T-helper 2 cell treated with Interferon-gamma antibody and Interleukin-4, amounts not matched to agents 5 μg/mL and 100 μg/mL, for 36 hours (primary cell): ENCODE data around the gene KAZN.

Source experiments
- DNase-seq: peaks from one replicate; pipeline ENCODE4 v3.0.0; 2021; ENCODE audit warnings: low spot score
- H3K27ac Mint-ChIP-seq: one replicate; pipeline ENCODE4 v1.8.0; 2021; ENCODE audit warnings: mild to moderate bottlenecking, mixed read lengths
- H3K27me3 Mint-ChIP-seq: one replicate; pipeline ENCODE4 v1.8.0; 2021; ENCODE audit warnings: low read depth, mixed read lengths
- H3K36me3 Mint-ChIP-seq: one replicate; pipeline ENCODE4 v1.8.0; 2021; ENCODE audit warnings: low read depth, mixed read lengths
- H3K4me1 Mint-ChIP-seq: one replicate; pipeline ENCODE4 v1.8.0; 2021; ENCODE audit warnings: low read depth, mixed read lengths
- H3K4me3 Mint-ChIP-seq: one replicate; pipeline ENCODE4 v1.8.0; 2022; ENCODE audit warnings: mild to moderate bottlenecking, moderate library complexity, mixed read lengths
- H3K9me3 Mint-ChIP-seq: one replicate; pipeline ENCODE4 v1.8.0; 2021; ENCODE audit warnings: mixed read lengths

The KAZN gene

DNA sequence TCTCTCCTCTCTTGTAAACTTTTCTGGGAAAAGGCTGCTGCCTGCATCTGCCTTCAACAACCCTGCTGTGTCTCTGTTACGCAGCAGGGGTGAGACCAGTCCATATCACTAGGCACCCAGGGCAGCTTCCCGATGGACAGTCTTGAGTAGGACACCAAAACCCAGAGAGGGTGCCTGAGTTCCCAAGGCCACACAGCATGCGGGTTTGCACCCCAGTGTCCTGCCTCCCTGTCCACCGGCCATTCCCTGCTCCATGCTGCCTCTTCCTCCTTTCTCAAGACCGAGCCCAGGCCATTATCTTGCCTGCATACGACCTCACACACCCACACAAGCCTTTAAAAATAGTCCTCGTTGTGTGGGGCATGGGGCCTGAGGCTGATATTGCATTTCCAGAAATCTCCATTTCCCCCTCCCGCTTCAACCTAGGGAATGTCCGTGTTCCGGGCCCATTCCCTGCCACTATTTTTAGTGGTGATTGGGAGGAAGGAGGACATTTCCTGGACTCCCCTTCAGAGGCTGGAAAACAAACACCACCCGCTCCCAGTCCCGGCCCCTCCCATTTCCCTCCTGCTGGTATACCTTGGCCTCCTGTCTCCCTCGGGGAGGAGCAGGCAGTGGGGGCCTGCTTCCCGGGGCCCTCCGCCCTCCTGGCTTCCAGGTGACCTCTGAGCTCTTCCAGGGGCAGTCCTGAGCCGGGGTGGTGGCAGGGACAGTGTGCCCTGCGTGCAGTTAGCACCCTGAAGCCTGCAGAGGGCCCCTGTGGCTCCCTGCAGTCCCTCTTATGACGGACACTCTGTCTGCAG is 422.7 kb downstream of the KAZN start:
- H3K4me1 Mint-ChIP-seq: no peaks in the 10 kb centered on the region
- no peaks in the 10 kb centered on the region for H3K36me3 Mint-ChIP-seq
- H3K4me3 Mint-ChIP-seq: no peak overlapping the region
- no peaks in the 10 kb centered on the region for H3K27me3 Mint-ChIP-seq
- DNase-seq: no peak
- H3K27ac Mint-ChIP-seq: no peak overlapping the region
- H3K9me3 Mint-ChIP-seq: no peaks in the 10 kb centered on the region

DNA sequence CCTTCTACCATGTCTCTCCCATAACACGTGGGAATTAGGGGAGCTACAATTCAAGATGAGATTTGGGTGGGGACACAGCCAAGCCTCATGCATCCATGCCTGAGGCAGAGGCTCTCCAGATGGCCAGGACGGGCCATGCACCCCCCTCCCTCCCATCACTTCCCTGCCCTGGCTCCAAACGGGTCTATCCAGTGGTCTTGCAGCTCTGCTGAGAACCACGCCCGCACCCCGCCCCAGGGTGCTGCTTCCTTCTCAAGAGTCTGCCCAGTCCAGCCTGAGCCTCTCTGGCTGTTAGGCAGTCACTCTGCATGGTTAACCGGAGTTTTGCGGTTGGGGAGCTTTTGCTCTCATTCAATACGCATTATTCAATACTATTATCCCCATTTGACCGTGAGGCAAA is 423.6 kb downstream of the KAZN start:
- no peak overlapping the region for H3K27ac Mint-ChIP-seq
- H3K27me3 Mint-ChIP-seq: no peaks in the 10 kb centered on the region
- H3K9me3 Mint-ChIP-seq: no peaks in the 10 kb centered on the region
- H3K4me1 Mint-ChIP-seq: no peaks in the 10 kb centered on the region
- no peak overlapping the region for H3K4me3 Mint-ChIP-seq
- H3K36me3 Mint-ChIP-seq: no peaks in the 10 kb centered on the region
- no peak for DNase-seq

DNA sequence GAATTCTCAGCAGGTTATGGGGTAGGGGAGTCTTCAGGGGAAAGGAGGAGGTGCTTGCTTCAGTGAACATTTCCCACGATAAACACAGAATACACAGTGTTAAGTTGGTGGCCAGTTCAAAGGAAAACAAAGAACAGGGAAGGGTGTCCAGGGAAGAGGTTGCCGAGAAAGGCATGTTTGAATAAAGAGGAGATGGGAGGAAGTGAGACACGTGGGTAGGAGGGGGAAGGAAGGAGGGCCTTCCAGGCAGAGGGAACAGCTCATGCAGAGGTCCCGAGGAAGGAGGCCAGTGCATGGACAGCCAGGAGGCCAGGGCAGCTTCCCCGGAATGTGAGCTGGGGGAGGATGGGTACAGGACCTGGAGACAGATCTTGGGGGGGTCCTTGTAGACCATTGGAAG is 424.7 kb downstream of the KAZN start:
- Mint-ChIP-seq H3K9me3 (no peaks in the 10 kb centered on the region), H3K4me1 (no peaks in the 10 kb centered on the region), H3K4me3 (no peak overlapping the region), H3K36me3 (no peaks in the 10 kb centered on the region), H3K27ac (no peak overlapping the region), H3K27me3 (no peaks in the 10 kb centered on the region)
- no peak for DNase-seq

DNA sequence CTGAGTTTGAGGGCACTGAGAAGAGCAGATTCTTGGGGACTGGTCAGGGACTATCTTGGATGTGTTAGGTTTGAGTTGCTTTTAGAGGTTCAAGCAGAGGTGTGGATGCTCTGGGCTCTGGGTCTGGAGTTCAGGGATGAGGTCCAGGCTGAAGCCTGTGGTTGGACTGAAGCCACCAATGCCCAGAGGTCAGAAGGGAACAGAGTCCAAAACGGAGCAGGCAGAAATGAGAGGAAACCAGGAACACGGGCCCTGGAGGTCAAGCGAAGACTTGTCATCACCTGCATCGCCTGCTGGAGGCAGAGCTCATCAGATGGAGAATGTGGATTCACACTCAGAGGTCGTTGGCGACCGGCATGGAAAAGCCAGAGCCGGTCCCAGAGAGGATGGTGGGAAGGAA is 425.5 kb downstream of the KAZN start:
- DNase-seq: no peak
- no peak overlapping the region for H3K4me3 Mint-ChIP-seq
- no peaks in the 10 kb centered on the region for H3K4me1 Mint-ChIP-seq
- no peaks in the 10 kb centered on the region for H3K27me3 Mint-ChIP-seq
- H3K9me3 Mint-ChIP-seq: no peaks in the 10 kb centered on the region
- no peaks in the 10 kb centered on the region for H3K36me3 Mint-ChIP-seq
- no peak overlapping the region for H3K27ac Mint-ChIP-seq

DNA sequence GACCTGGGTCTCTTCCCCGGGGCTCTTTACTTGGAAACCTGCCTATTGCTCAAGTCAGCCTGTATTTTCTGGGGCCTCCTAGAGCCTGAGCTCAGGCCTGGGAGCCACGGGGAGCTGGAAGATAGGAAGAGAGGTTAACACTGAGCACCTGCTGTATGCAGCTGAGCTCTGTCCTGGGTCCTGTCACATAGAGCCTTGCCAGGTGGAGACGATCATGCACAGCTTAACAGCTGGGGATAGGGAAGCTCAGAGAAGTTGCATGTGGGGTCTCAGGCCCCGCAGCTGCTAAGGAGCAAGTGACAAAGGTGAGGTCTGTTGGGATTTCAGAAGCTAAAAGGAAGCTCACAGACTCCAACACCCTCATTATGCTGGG is 427.6 kb downstream of the KAZN start:
- H3K27ac Mint-ChIP-seq: no peak overlapping the region

DNA sequence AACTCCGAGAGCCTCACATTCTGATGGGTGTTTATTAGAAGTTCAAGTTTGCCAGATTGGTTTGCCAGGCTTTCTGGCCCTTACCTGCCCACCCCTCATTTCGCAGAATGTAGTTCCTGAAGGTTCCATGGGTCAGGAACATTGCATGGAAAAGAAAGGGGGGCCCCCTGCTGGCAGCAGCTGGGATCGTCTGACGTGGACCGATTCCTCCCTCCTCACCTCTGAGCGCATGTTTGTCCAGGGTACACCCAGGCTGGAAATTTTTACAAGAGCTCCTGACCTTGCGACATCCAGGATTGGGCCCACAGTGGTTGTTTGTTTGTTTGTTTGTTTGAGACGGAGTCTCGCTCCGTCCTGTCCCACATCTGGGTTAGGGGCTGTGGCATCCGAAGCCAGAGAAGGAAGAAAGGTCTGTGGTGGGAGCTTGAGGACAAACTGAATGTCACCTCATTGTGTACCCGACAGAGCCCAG is 429.1 kb downstream of the KAZN start:
- Mint-ChIP-seq H3K4me1 (no peaks in the 10 kb centered on the region), H3K9me3 (no peaks in the 10 kb centered on the region), H3K36me3 (no peaks in the 10 kb centered on the region), H3K27me3 (no peaks in the 10 kb centered on the region), H3K4me3 (no peak overlapping the region), H3K27ac (no peak overlapping the region)
- no peak for DNase-seq

More for the DNA sequence above, 427.6 kb downstream of the KAZN start:
- Mint-ChIP-seq H3K36me3 (no peaks in the 10 kb centered on the region), H3K9me3 (no peaks in the 10 kb centered on the region), H3K27me3 (no peaks in the 10 kb centered on the region), H3K4me1 (no peaks in the 10 kb centered on the region), H3K4me3 (no peak overlapping the region)
- DNase-seq: no peak

DNA sequence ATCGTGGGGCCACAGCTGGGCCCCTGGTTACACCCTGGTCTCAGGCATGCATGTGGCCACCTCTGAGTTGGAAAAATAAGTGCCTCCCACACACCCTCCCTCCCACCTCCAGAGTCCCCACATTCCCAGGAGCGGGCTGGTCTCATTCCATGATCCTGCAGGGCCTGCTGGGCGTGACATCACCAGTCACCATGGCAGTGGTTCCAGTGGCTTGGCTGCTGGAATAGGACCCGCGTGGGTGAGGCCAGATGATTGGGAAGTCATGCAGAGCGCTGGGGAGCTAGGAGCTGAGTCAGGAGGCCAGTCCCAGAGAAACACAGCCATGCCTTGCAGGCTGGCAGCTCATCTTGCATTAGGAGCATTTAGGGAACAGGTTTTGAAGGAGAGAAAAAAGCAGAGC is 429.6 kb downstream of the KAZN start:
- no peak overlapping the region for H3K4me3 Mint-ChIP-seq
- no peaks in the 10 kb centered on the region for H3K9me3 Mint-ChIP-seq
- H3K27ac Mint-ChIP-seq: no peak overlapping the region
- no peaks in the 10 kb centered on the region for H3K36me3 Mint-ChIP-seq
- no peaks in the 10 kb centered on the region for H3K27me3 Mint-ChIP-seq
- DNase-seq: no peak
- no peaks in the 10 kb centered on the region for H3K4me1 Mint-ChIP-seq

DNA sequence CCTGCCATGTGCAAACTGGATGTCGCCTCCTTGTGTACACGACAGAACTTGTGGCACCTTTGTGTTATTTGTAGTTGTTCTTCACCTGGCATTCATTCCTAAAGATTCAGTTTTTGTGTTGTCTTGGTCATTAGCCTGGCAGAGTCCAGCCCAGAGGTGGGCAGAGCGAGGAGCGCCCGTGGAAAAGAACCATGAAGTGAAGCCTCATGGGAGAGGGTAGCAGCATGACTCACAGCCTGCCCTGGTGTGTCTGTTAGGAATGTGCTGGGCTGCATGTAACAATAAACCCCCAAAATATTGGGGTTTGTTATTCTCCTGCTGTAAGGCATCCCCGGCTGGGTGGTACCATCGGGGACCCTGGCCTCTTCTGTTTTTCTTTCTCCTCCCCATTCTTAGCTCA is 430.1 kb downstream of the KAZN start:
- H3K4me1 Mint-ChIP-seq: peaks cover 2% of the 10 kb centered on the region
- no peaks in the 10 kb centered on the region for H3K36me3 Mint-ChIP-seq
- H3K9me3 Mint-ChIP-seq: no peaks in the 10 kb centered on the region
- DNase-seq: no peak
- no peaks in the 10 kb centered on the region for H3K27me3 Mint-ChIP-seq
- H3K4me3 Mint-ChIP-seq: no peak overlapping the region
- no peak overlapping the region for H3K27ac Mint-ChIP-seq

DNA sequence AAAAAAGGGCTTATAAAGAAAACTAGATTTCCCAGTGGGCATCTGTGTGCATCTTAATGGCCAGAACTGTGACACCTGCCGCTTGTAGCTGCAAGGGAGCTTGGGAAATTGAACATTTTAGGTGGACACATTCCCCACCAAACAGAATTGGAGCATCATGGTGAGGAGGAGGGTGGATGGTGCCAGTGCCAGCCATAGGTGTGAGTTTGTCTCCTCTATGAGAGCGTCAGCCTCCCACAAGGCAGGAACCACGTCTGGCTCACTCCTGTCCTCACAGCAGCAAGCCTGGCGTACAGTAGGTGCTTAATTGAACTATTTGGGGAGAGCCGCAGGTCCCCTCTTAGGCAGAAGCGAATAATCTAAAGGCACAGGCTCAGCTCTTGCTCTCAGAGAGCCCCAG is 430.6 kb downstream of the KAZN start:
- Mint-ChIP-seq H3K4me1 (peaks cover 5% of the 10 kb centered on the region), H3K4me3 (no peak overlapping the region), H3K36me3 (no peaks in the 10 kb centered on the region), H3K9me3 (no peaks in the 10 kb centered on the region), H3K27me3 (no peaks in the 10 kb centered on the region), H3K27ac (no peak overlapping the region)
- no peak for DNase-seq

DNA sequence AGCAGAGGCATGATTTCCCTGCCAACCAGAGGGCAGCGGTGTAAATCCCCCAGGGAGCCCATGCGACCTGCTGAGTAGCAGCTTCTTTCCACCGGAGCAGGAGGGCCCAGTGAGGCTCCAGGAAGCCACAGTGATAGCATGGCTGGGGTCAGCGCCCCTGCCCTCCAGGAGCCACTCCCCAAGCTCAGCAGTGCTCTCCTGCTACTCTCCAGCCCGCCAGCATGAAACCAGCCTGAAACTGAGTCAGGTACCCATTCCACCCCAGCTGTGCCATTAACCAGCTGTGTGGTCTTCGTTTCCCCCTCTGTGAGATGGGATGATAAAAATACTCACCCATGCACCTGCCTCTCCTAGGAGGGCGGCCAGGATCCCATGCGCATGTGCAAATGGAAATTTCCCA is 431.3 kb downstream of the KAZN start:
- H3K27me3 Mint-ChIP-seq: no peaks in the 10 kb centered on the region
- no peaks in the 10 kb centered on the region for H3K9me3 Mint-ChIP-seq
- no peak overlapping the region for H3K4me3 Mint-ChIP-seq
- H3K36me3 Mint-ChIP-seq: no peaks in the 10 kb centered on the region
- H3K4me1 Mint-ChIP-seq: peaks cover 7% of the 10 kb centered on the region
- DNase-seq: no peak
- H3K27ac Mint-ChIP-seq: no peak overlapping the region

DNA sequence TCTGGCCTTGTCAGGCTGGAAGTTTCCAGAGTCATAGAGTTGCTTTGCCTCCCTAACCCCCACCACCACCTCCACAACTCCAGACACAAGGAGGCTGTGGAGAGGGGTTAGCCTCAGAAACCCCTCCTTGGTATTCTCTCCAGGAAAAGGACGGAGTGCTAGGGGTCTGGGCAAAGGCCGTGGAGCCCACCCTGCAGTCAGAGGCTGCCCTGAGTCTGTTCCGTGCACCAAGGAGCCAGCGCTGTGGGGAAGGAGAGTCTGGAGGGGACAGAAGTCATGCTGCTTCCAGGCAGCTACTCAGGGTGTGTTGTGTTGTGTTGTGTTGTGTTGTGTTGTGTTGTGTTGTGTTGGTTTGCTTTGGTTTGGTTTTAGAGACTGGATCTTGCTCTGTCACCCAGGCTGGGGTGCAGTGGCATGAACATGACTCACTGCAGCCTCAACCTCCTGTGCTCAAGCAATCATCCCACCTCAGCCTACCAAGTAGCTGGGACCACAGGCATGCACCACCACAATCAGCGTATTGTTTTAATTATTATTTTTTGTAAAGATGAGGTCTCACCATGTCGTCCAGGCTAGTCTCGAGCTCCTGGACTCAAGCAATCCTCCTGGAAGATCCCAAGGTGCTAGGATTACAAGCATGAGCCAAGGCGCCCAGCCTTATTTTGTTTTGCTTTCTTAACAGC is 432.9 kb downstream of the KAZN start:
- Mint-ChIP-seq H3K4me3 (no peak overlapping the region), H3K4me1 (peaks cover 7% of the 10 kb centered on the region), H3K9me3 (no peaks in the 10 kb centered on the region), H3K27me3 (no peaks in the 10 kb centered on the region), H3K27ac (no peak overlapping the region), H3K36me3 (no peaks in the 10 kb centered on the region)
- no peak for DNase-seq

DNA sequence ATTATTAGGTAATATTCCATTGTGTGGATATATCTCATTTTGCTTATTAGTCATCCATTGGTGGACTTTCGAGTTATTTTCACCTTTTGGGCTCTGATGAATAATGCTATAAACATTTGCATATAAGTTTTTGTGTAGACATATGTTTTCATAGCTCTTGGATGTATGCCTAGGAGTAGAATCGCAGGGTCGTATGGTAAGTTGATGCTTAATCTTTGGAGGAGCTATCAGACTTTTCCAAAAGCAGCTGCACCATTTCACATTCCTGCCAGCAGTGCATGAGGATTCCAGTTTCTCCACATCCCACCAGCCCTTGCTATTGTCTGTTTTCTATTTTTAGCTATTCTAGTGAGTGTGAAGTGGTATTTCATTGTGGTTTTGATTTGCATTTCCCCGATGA is 434.8 kb downstream of the KAZN start:
- Mint-ChIP-seq H3K36me3 (no peaks in the 10 kb centered on the region), H3K27ac (no peak overlapping the region), H3K4me1 (peaks cover 7% of the 10 kb centered on the region), H3K27me3 (no peaks in the 10 kb centered on the region), H3K4me3 (no peak overlapping the region), H3K9me3 (no peaks in the 10 kb centered on the region)
- no peak for DNase-seq

DNA sequence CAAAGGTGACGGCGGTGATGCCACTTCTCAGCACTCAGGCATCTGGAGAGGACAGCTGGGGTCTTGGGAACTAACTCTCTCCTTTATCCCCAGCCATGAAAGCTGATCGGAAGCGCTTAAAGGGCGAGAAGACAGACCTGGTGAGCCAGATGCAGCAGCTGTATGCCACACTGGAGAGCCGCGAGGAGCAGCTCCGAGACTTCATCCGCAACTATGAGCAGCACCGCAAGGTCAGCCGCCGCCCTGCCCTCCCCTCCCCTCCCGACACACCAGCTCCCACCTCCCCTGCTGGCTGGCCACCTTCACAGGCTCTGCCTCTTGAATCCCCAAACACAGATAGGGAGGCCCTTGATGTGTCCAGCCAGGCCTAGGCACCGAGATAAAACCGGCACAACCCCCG is 436.2 kb downstream of the KAZN start:
- Mint-ChIP-seq H3K9me3 (no peaks in the 10 kb centered on the region), H3K36me3 (no peaks in the 10 kb centered on the region), H3K27ac (no peak overlapping the region), H3K4me3 (no peak overlapping the region), H3K4me1 (peaks cover 7% of the 10 kb centered on the region), H3K27me3 (no peaks in the 10 kb centered on the region)
- DNase-seq: no peak

DNA sequence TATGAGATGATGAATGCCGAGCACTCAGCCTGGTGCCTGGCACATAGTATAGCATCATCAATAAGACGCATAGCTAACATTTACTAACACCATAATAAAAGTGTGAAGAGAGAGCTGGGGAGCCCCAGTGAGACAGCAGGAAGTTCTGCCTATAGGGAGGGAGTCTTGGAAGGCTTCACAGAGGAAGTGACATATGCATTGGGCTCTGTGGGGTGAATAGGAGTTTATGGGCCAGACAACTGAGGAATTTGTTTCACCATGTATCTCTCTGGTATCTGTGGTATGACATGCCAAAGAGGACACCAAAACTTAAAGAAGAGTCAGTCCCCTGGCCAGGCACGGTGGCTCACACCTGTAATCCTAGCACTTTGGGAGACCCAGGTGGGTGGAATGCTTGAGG is 436.8 kb downstream of the KAZN start:
- Mint-ChIP-seq H3K27me3 (no peaks in the 10 kb centered on the region), H3K4me3 (no peak overlapping the region), H3K9me3 (no peaks in the 10 kb centered on the region), H3K27ac (no peak overlapping the region), H3K4me1 (peaks cover 7% of the 10 kb centered on the region), H3K36me3 (no peaks in the 10 kb centered on the region)
- DNase-seq: no peak

DNA sequence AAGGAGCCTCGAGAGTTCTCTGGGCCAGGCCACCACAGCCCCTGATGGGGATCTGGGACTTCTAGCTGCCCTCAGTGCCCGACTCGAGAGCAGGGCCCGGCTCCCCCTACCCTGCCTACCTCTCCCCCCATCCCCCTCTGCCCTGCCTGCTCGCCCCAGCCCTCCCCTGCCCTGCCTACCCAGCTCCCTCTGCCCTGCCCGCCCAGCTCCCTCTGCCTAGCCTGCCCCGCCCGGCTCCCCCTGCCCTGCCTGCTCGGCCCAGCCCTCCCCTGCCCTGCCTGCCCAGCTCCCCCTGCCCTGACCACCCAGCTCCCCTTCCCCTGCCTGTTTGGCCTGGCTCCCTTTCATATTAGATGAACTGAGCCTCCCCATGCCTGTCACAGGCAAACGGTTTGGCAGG is 437.6 kb downstream of the KAZN start:
- Mint-ChIP-seq H3K36me3 (no peaks in the 10 kb centered on the region), H3K4me1 (peaks cover 7% of the 10 kb centered on the region)
- no peak for DNase-seq

More for the DNA sequence above, 437.6 kb downstream of the KAZN start:
- Mint-ChIP-seq H3K4me3 (no peak overlapping the region), H3K27me3 (no peaks in the 10 kb centered on the region), H3K9me3 (no peaks in the 10 kb centered on the region), H3K27ac (no peak overlapping the region)
